Right cardiac atrium (tissue), 5 donors: ENCODE measurements around the gene THSD7B. TPM values are rescaled to one million over a fixed set of nuclear protein-coding genes. Genes with fewer than 3 reads are reported as not detected.
"Not testable (repeated sequence)": the region's sequence is repeated elsewhere in the genome, so short reads cannot be mapped to it uniquely, and the experiment has no call there.

ENCODE experiments used
- ATAC-seq, 2 donors: fragments of 200-7000 bp; cut with Tn5 transposase; one replicate each; pipeline versions ENCODE4 v1.8.0 to v1.9.1; 2020; ENCODE audit warnings: moderate library complexity in 2 of 2, mild to moderate bottlenecking in 1 of 2
- DNase-seq, 3 donors: peaks; one replicate each; pipeline ENCODE4 v3.0.0-alpha.2; 2020
- H3K27ac ChIP-seq: one replicate; pipeline ENCODE4 v1.5.1; 2013; ENCODE audit warnings: mild to moderate bottlenecking, low read length, control low read depth, moderate library complexity
- H3K27me3 ChIP-seq: one replicate; pipeline ENCODE4 v1.6.1; 2013; ENCODE audit not compliant: control insufficient read depth, insufficient read depth
- H3K4me1 ChIP-seq: one replicate; pipeline ENCODE4 v1.6.1; 2013; ENCODE audit warnings: low read length; ENCODE audit not compliant: control insufficient read depth, insufficient read depth
- H3K4me3 ChIP-seq: one replicate; pipeline ENCODE4 v1.5.1; 2013; ENCODE audit warnings: low read length, control low read depth
- H3K9me3 ChIP-seq: one replicate; pipeline ENCODE4 v1.6.1; 2013; ENCODE audit warnings: low read length; ENCODE audit not compliant: control insufficient read depth
- WGBS: extraction: QIAGEN DNeasy Blood & Tissue Kit; methylation state at CpG from one replicate; pipeline ENCODE4 v1.1.7; 2013; 5-methylcytosine and 5-hydroxymethylcytosine counted together
- intact Hi-C, 4 donors: fragments of 100-400 bp; cut with DNase I; formaldehyde crosslinking; loops; one replicate each; pipeline versions ENCODE4 v1.11.0 to v1.14.0; 2022 to 2023
- polyA plus RNA-seq: library from polyadenylated mRNA; stranded (reverse); fragments of 200-250 nt; gene quantifications from one replicate; pipeline ENCODE4 v1.2.3, GENCODE V29; 2013
- total RNA-seq, 4 donors: library from RNA; stranded (reverse); fragmentation: NEBNext Ultra II Directional; extraction: Animal tissue kit (Norgen Biotek cat#: 25700); gene quantifications; one replicate each; pipeline ENCODE4 v1.2.1, GENCODE V29; 2021
- donor health status: healthy with polysubstance abuse.
- donor health status: DM: no; HTN: yes; CAD: no.
- donor health status: DM: no; HTN: no; CAD: no.
- donor health status: DM: no; HTN: yes; CAD: no; lungs with severe emphysema.
- donor health status: DM: yes; HTN: yes; CAD: no.

Gene THSD7B
- total and polyA plus RNA-seq, 5 donors = 0.14 to 0.76 (median 0.19) TPM

GRCh38 chr2:137700250-137700649 lies 934.9 kb downstream of the THSD7B start:
- H3K27me3 ChIP-seq, ATAC-seq, intact Hi-C loops, H3K4me1 ChIP-seq, H3K4me3 ChIP-seq, H3K27ac ChIP-seq, DNase-seq, H3K9me3 ChIP-seq: not testable (repeated sequence)
- 78% methylated on average over 1 of the region's 1 CpG for WGBS

- intact Hi-C loops = no loop called here
- Histone ChIP-seq H3K27me3 (no peaks in the 10 kb centered on the region), H3K27ac (no peak overlapping the region), H3K4me3 (no peak overlapping the region), H3K4me1 (no peaks in the 10 kb centered on the region), H3K9me3 (no peaks in the 10 kb centered on the region)
- no peak for ATAC-seq
- no peak for DNase-seq
Observed at GRCh38 chr2:137700681-137701080, 935.3 kb downstream of the THSD7B start.

GRCh38 chr2:137705296-137705695 lies 940.0 kb downstream of the THSD7B start:
- Histone ChIP-seq H3K4me3 (no peak overlapping the region), H3K4me1 (no peaks in the 10 kb centered on the region), H3K9me3 (no peaks in the 10 kb centered on the region), H3K27ac (no peak overlapping the region), H3K27me3 (no peaks in the 10 kb centered on the region)
- no peak for ATAC-seq
- 82% methylated on average over 4 of the region's 4 CpGs for WGBS
- no peak for DNase-seq
- intact Hi-C loops = no loop called here

- Histone ChIP-seq H3K27ac (no peak overlapping the region), H3K4me3 (no peak overlapping the region), H3K4me1 (no peaks in the 10 kb centered on the region), H3K9me3 (no peaks in the 10 kb centered on the region), H3K27me3 (no peaks in the 10 kb centered on the region)
- peak in 1 of 2 donors; percentile 36 for ATAC-seq
- intact Hi-C loops = no loop called here
- WGBS = 85% methylated on average over 15 of the region's 15 CpGs
- peak in 2 of 3 donors; percentile 7 to 40 for DNase-seq
Observed at GRCh38 chr2:137706786-137707613, 941.7 kb downstream of the THSD7B start.

DNA sequence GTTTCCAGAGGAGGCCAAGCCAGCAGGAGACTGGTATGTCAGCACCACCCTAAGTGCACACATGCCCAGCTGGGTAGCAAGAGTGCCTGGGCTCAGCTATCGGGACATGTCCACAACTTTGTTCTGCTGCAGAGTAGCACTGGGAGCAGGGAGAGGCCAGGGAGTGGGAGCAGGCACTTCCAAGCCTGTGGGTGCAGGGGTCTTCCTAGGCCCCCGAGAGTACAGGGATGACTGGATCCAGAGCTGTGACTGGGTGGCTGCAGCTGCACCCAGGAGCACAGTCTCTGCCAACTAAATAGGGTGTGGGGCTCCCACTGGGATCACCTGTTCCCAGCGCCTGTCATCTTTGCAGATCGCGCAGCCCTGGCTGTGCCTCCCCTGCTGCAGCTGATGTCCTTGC lies 943.0 kb downstream of the THSD7B start:
- no peaks in the 10 kb centered on the region for H3K9me3 ChIP-seq
- intact Hi-C loops = no loop called here
- no peaks in the 10 kb centered on the region for H3K4me1 ChIP-seq
- DNase-seq (no peak), ATAC-seq (no peak)
- H3K4me3 ChIP-seq = no peak overlapping the region
- H3K27ac ChIP-seq = no peak overlapping the region
- H3K27me3 ChIP-seq = no peaks in the 10 kb centered on the region
- WGBS = 92% methylated on average over 5 of the region's 5 CpGs

GRCh38 chr2:137715731-137716191 lies 950.4 kb downstream of the THSD7B start:
- H3K27me3 ChIP-seq = no peaks in the 10 kb centered on the region
- DNase-seq (peak in 2 of 3 donors; percentile 16 to 27), ATAC-seq (peak; percentile 16 to 24)
- no peak overlapping the region for H3K4me3 ChIP-seq
- WGBS = 77% methylated on average over 17 of the region's 17 CpGs
- no peaks in the 10 kb centered on the region for H3K4me1 ChIP-seq
- intact Hi-C loops = no loop called here
- no peaks in the 10 kb centered on the region for H3K9me3 ChIP-seq
- no peak overlapping the region for H3K27ac ChIP-seq

DNA sequence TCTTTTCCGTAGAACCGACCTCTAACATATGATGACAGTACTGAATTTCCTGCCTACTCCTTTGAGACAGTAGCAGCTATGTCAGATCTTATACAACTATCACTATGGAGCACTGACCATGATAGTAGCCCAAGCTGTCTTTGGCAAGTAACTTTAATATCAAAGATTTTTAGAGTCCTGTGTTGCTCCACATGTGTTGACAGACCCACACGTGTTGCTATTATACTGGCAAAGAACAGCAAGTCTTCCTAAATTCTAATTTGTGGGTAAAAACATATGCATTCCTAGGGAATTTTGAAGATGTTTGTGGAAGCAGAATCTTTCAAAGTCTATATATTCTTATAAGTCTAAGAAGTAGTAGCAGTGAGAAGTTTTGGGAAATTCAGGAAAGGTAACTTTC lies 953.4 kb downstream of the THSD7B start:
- H3K27ac ChIP-seq = no peak overlapping the region
- DNase-seq (no peak), ATAC-seq (no peak)
- H3K9me3 ChIP-seq = no peaks in the 10 kb centered on the region
- intact Hi-C loops = no loop called here
- H3K27me3 ChIP-seq = no peaks in the 10 kb centered on the region
- no peaks in the 10 kb centered on the region for H3K4me1 ChIP-seq
- H3K4me3 ChIP-seq = no peak overlapping the region
- 81% methylated on average over 3 of the region's 3 CpGs for WGBS

DNA sequence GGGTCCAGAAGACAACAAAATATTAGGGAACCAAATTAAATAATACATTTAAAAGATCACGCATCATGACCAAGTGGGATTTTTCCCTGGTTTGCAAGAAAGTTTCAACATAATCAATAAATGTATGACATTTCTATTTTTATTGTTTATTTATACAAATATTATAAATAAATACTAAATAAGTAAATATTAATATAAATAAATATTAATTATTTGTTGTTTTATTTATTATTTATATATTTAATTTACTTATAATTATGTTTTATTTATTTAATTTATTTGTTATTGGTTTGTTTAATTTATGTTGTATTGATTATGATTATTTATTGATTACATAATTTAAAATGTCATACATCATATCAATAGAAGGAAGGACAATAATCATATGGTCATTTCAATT lies 956.4 kb downstream of the THSD7B start:
- intact Hi-C loops = no loop called here
- ATAC-seq = no peak
- 97% methylated on average over 1 of the region's 1 CpG for WGBS

DNA sequence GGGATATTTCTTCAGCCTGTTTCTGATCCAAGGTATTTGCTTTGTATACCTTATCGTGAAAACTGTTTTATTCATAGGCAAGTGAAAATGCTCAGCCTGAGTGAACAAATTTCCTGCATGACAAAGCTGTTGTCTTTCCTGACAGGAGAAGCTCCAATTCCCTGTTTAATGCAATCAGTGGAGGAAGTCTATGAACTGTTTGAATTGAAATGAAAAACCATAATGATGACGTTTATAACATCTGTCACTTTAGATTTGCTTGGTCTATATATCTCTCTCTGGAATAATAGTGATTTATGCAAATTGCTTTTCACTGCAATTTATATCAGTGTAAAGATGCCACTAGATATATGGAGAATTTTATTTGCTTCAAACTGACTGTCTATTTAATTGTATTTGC lies 959.6 kb downstream of the THSD7B start:
- H3K4me1 ChIP-seq = no peaks in the 10 kb centered on the region
- H3K27me3 ChIP-seq = no peaks in the 10 kb centered on the region
- H3K9me3 ChIP-seq = no peaks in the 10 kb centered on the region
- no peak overlapping the region for H3K27ac ChIP-seq
- DNase-seq (no peak), ATAC-seq (no peak)
- no peak overlapping the region for H3K4me3 ChIP-seq
- intact Hi-C loops = no loop called here
- 66% methylated on average over 2 of the region's 2 CpGs for WGBS

More for the DNA sequence above, 956.4 kb downstream of the THSD7B start:
- no peaks in the 10 kb centered on the region for H3K9me3 ChIP-seq
- no peak overlapping the region for H3K27ac ChIP-seq
- no peak overlapping the region for H3K4me3 ChIP-seq
- no peaks in the 10 kb centered on the region for H3K4me1 ChIP-seq
- no peak for DNase-seq
- H3K27me3 ChIP-seq = no peaks in the 10 kb centered on the region
